ENCODE data around the gene OTC. TPM values are rescaled to one million over a fixed set of nuclear protein-coding genes. Genes with fewer than 3 reads are reported as not detected.

Gene OTC
- total RNA-seq, 1 donor from 2014 or later: not detected

- intact Hi-C loops (cut with micrococcal nuclease): no loop called here
Observed at GRCh38 chrX:38465686-38466085, 113.3 kb downstream of the OTC start.

DNA sequence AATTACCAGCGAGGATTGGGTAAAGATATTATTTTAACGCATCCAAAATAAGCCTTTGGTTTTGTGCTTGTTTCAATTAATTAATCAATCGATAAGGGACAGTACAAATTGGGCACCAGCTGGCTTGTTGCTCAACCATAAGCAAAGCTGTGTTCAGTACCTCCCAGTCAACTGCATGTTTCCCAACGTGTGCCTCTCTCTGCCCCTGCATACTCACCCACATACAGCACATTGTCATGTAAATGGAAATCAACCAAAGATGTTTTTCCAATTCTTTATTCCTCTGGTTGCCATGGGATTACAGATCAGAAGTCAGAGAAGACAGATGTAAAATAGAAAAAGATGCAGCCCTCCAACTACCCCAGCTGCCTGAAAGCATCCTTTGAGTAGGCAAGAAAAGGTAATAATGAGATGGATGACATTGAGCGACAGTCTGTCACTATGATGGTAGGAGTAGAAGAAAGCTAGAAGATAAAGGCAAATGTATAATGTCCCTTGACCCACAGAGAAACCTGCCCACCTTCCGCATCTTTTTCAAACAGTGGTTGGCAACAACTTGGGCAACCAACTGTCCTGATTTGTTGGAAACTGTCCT lies 116.3 kb downstream of the OTC start:
- intact Hi-C loops (cut with micrococcal nuclease): no loop called here

Other genes with a start within 250 kb of the OTC start
- gene SRPX, start 131.7 kb upstream of the OTC start, total RNA-seq: not detected in 2 replicates
- 4.5 and 4.8 TPM in 2 replicates for gene RPGR, start 25.1 kb upstream of the OTC start, total RNA-seq
- 0.27 and 0.34 TPM in 2 replicates for gene TSPAN7, start 208.9 kb downstream of the OTC start, total RNA-seq

All from T-helper 1 cell treated with Interleukin-12 subunit alpha and Interleukin-12 subunit beta and Interleukin-4 antibody, amounts not matched to agents 30 ng/mL and 1 ng/mL, for 36 hours (primary cell).